ENCODE measurements around the gene ZFAND2A.

DNA sequence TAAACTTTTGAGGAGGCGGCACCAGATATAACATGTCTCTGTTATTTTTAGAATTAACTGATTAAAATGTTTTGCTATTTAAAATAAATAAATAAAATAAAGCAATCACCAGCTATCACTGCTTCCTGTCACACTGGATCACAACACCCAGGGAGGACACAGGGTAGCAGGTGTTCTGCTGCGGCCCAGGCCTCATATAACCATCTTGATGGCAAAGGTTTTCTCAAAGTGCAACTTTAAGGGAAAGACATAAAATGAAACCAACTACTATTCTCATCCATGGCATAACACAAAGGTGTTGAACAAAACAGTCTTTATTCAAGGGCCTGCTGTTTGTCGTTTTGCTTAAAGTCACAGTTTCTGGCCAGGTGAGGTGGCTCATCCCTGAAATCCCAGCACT, 48.8 kb downstream of the ZFAND2A start:
- TF ChIP-seq ISL1 (CRISPR knock-in tag; IDR thresholded peaks at IDR 0.05) (no peak), ZFP30 (CRISPR knock-in tag; IDR thresholded peaks at IDR 0.05) (no peak), OSR1 (CRISPR knock-in tag; IDR thresholded peaks at IDR 0.05) (no peak), CSDC2 (CRISPR knock-in tag; IDR thresholded peaks at IDR 0.05) (no peak), RARB (CRISPR knock-in tag; IDR thresholded peaks at IDR 0.05) (no peak), ZC3H10 (CRISPR knock-in tag; IDR thresholded peaks at IDR 0.05) (no peak), ESRRG (CRISPR knock-in tag; IDR thresholded peaks at IDR 0.05) (no peak), PPARA (CRISPR knock-in tag; IDR thresholded peaks at IDR 0.05; ENCODE audit: borderline replicate concordance) (no peak), ARNTL (CRISPR knock-in tag; IDR thresholded peaks at IDR 0.05; ENCODE audit: borderline replicate concordance, low read depth) (no peak), ZNF565 (CRISPR knock-in tag; conservative IDR thresholded peaks at IDR 0.05; ENCODE audit: low read depth) (no peak), SNAI2 (CRISPR knock-in tag; IDR thresholded peaks at IDR 0.05) (no peak), POU6F1 (CRISPR knock-in tag; IDR thresholded peaks at IDR 0.05; ENCODE audit: borderline replicate concordance, low read depth) (no peak)
- TF ChIP-seq, protein P1, sequence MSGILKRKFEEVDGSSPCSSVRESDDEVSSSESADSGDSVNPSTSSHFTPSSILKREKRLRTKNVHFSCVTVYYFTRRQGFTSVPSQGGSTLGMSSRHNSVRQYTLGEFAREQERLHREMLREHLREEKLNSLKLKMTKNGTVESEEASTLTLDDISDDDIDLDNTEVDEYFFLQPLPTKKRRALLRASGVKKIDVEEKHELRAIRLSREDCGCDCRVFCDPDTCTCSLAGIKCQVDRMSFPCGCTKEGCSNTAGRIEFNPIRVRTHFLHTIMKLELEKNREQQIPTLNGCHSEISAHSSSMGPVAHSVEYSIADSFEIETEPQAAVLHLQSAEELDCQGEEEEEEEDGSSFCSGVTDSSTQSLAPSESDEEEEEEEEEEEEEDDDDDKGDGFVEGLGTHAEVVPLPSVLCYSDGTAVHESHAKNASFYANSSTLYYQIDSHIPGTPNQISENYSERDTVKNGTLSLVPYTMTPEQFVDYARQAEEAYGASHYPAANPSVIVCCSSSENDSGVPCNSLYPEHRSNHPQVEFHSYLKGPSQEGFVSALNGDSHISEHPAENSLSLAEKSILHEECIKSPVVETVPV (CRISPR knock-in tag; IDR thresholded peaks at IDR 0.05): no peak
